A673 (cell line): ENCODE measurements around the gene UNC79. TPM values are rescaled to one million over a fixed set of nuclear protein-coding genes. Genes with fewer than 3 reads are reported as not detected.

ENCODE experiments used
- BruUV-seq: library from RNA; stranded (reverse); fragments of 400-500 nt; replicated peaks from 2 replicates; lab custom pipeline; 2021; lab: Mats Ljungman, UMichigan
- CTCF ChIA-PET: fragments of 300-600 bp; sonication (Branson Sonifier 250); formaldehyde crosslinking; loops from one replicate; lab custom pipeline; 2022; ENCODE audit warnings: antibody characterized with exemption; lab: Charles Lee
- POLR2A ChIA-PET: fragments of 300-600 bp; sonication (Branson Sonifier 250); formaldehyde crosslinking; loops from one replicate; lab custom pipeline; 2022; ENCODE audit warnings: antibody characterized with exemption; ENCODE audit not compliant: low non-redundant PET; lab: Charles Lee
- DNase-seq: peaks from one replicate; pipeline ENCODE4 v3.0.0-alpha.2; 2015; ENCODE audit warnings: low spot score
- H3K27ac ChIP-seq: fragments of 200-600 bp; sonication (generic); 2 replicates; pipeline ENCODE4 v1.5.1; 2016; ENCODE audit warnings: mixed run types, low read depth, mild to moderate bottlenecking, mixed read lengths, antibody characterized with exemption, low read length; ENCODE audit not compliant: poor library complexity, severe bottlenecking
- H3K27me3 ChIP-seq: fragments of 200-600 bp; sonication (generic); replicated peaks from 2 replicates; pipeline ENCODE4 v1.6.1; 2017; ENCODE audit warnings: mixed run types, low read depth, mild to moderate bottlenecking, mixed read lengths, antibody characterized with exemption, low read length; ENCODE audit not compliant: insufficient read depth, poor library complexity
- H3K36me3 ChIP-seq: fragments of 200-600 bp; sonication (generic); 2 replicates; pipeline ENCODE4 v1.6.1; 2016; ENCODE audit warnings: mixed run types, mild to moderate bottlenecking, mixed read lengths, antibody characterized with exemption, low read length; ENCODE audit not compliant: insufficient read depth, poor library complexity, severe bottlenecking
- H3K4me1 ChIP-seq: fragments of 200-600 bp; sonication (generic); 2 replicates; pipeline ENCODE4 v1.6.1; 2017; ENCODE audit warnings: mixed run types, mild to moderate bottlenecking, mixed read lengths, antibody characterized with exemption, low read length; ENCODE audit not compliant: insufficient read depth, poor library complexity, severe bottlenecking
- H3K4me3 ChIP-seq: fragments of 200-600 bp; sonication (generic); 2 replicates; pipeline ENCODE4 v1.5.1; 2016; ENCODE audit warnings: low read depth, mixed run types, mild to moderate bottlenecking, mixed read lengths, low read length; ENCODE audit not compliant: poor library complexity, severe bottlenecking
- H3K9me3 ChIP-seq: fragments of 200-600 bp; sonication (generic); 2 replicates; pipeline ENCODE4 v1.6.1; 2016; ENCODE audit warnings: mixed run types, low read depth, mild to moderate bottlenecking, mixed read lengths, antibody characterized with exemption, low read length; ENCODE audit not compliant: poor library complexity, severe bottlenecking
- EZH2 ChIP-seq: fragments of 200-600 bp; sonication (generic); IDR thresholded peaks from 2 replicates; pipeline ENCODE4 v1.6.1; 2017; ENCODE audit warnings: borderline replicate concordance, low read depth, mild to moderate bottlenecking, mixed read lengths, antibody characterized with exemption, low read length; ENCODE audit not compliant: poor library complexity, severe bottlenecking
- intact Hi-C: fragments of 100-400 bp; cut with micrococcal nuclease; formaldehyde crosslinking; loops from one replicate; pipeline ENCODE4 v1.10.0; 2022; ENCODE audit not compliant: unreplicated experiment
- total RNA-seq: library from RNA; stranded (reverse); gene quantifications from 2 replicates; pipeline ENCODE4 v1.2.3, GENCODE V29; 2021
- TF ChIP-seq, protein P1 (sequence below): fragments of 300-800, 200-600 bp; sonication (generic); conservative IDR thresholded peaks from 2 replicates; pipeline ENCODE4 v1.5.1; 2017; ENCODE audit warnings: low read depth, mild to moderate bottlenecking, antibody characterized with exemption, low read length, moderate library complexity, mixed read lengths

UNC79 gene
- total RNA-seq, 1 experiment from 2014 or later, result 0.15 TPM

DNA sequence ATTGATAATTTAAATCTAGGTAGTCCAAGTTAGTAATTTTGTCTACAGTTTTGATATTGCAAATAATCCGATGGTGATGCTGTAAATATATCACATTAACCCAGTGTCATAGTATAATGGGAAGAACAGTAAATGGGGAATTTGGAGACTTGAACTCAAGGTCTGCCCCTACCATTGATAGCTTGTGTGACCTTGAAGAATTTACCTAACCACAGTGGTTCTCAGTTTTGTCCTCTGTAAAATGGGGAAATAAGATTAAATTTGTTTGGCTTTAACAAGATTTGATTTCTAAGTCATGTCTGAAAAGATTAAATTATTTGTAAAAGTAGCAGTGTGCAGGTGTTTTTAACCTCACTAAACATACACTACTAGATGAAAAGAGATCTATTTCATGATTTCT lies 100.9 kb downstream of the UNC79 start:
- BruUV-seq, result no TSS peak

DNA sequence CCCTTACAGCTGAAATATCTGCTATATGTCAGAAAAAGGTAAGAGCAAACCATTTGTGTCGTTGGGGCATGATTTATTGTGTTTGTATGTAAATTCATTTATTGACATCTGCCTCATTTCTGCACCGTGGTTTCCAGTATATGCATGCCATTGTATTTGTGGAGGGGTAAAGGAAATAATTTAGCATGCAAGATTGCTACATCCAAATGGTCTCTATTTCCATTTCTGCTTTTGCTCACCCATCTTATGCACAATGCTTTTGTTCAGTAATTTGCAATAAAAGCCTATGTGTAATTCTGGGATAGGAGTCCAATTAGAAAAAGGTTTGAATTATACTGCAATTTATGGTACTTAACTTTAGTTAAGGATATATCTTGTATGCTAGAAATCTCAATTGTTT lies 101.8 kb downstream of the UNC79 start:
- no peaks in the 10 kb centered on the region for H3K27me3 ChIP-seq
- ChIA-PET POLR2A (interaction anchor here (0.6 kb wide), 1 partner anchor 1137 kb away, joined by 5 read pairs; no protein-coding TSS in a partner anchor), CTCF (no interaction called here)
- TF ChIP-seq EZH2, result no peak
- TF ChIP-seq, protein P1, sequence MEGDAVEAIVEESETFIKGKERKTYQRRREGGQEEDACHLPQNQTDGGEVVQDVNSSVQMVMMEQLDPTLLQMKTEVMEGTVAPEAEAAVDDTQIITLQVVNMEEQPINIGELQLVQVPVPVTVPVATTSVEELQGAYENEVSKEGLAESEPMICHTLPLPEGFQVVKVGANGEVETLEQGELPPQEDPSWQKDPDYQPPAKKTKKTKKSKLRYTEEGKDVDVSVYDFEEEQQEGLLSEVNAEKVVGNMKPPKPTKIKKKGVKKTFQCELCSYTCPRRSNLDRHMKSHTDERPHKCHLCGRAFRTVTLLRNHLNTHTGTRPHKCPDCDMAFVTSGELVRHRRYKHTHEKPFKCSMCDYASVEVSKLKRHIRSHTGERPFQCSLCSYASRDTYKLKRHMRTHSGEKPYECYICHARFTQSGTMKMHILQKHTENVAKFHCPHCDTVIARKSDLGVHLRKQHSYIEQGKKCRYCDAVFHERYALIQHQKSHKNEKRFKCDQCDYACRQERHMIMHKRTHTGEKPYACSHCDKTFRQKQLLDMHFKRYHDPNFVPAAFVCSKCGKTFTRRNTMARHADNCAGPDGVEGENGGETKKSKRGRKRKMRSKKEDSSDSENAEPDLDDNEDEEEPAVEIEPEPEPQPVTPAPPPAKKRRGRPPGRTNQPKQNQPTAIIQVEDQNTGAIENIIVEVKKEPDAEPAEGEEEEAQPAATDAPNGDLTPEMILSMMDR, result no peak
- peak; percentile 3 for DNase-seq
- H3K36me3 ChIP-seq, result no peaks in the 10 kb centered on the region
- intact Hi-C loops, result loop anchor here (10.0 kb wide), 1 partner anchor 328 kb away; the partner anchor contains the start of genes GON7 and UBR7
- no TSS peak for BruUV-seq
- no peak overlapping the region for H3K4me3 ChIP-seq
- no peak overlapping the region for H3K27ac ChIP-seq
- H3K9me3 ChIP-seq, result no peaks in the 10 kb centered on the region
- H3K4me1 ChIP-seq, result peaks cover under 1% of the 10 kb centered on the region

More for the DNA sequence above, 100.9 kb downstream of the UNC79 start:
- Histone ChIP-seq H3K4me1 (peaks cover 10% of the 10 kb centered on the region), H3K27me3 (no peaks in the 10 kb centered on the region), H3K36me3 (no peaks in the 10 kb centered on the region), H3K27ac (no peak overlapping the region), H3K9me3 (no peaks in the 10 kb centered on the region), H3K4me3 (no peak overlapping the region)
- ChIA-PET CTCF (no interaction called here), POLR2A (interaction anchor here (0.8 kb wide), 1 partner anchor 347 kb away, joined by 5 read pairs; the partner anchor contains the start of gene LYSET)
- TF ChIP-seq, protein P1, result no peak
- TF ChIP-seq EZH2, result no peak
- intact Hi-C loops, result loop anchor here (10.0 kb wide), 1 partner anchor 327 kb away; the partner anchor contains the start of genes GON7 and UBR7
- DNase-seq, result no peak

DNA sequence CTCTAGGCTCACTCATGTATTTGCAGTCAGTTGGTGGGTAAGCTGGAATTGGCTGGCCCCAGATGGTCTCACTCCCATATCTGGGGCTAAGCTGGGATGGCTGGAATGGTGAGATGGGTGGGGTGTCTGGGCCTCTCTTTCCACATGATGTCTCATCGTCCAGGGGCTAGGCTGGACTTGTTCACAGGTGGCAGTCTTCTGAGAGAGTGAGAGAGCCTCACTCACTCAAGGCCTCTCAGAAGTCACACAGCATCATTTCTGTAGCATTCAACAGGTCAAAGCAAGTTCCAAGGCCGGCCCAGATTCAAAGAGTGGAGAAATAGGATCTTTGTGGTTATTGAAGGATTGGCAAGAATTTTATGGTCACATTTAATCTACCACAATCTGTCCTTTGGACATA lies 102.7 kb downstream of the UNC79 start:
- Histone ChIP-seq H3K4me3 (no peak overlapping the region), H3K4me1 (no peaks in the 10 kb centered on the region), H3K27ac (no peak overlapping the region), H3K9me3 (no peaks in the 10 kb centered on the region), H3K27me3 (no peaks in the 10 kb centered on the region), H3K36me3 (no peaks in the 10 kb centered on the region)
- ChIA-PET CTCF (no interaction called here), POLR2A (no interaction called here)
- no TSS peak for BruUV-seq
- TF ChIP-seq, protein P1, result no peak
- no peak for TF ChIP-seq EZH2
- DNase-seq, result no peak
- intact Hi-C loops, result loop anchor here (10.0 kb wide), 1 partner anchor 329 kb away; the partner anchor contains the start of genes GON7 and UBR7
